Loucy (cell line): ENCODE results near the gene HERC3.

ENCODE experiments used
- CTCF ChIP-seq: fragments of 200-600 bp; sonication (generic); conservative IDR thresholded peaks from 2 replicates; pipeline ENCODE4 v1.5.1; 2014; ENCODE audit warnings: mild to moderate bottlenecking, antibody characterized with exemption, low read length
- EZH2phosphoT487 ChIP-seq: fragments of 200-600 bp; IDR thresholded peaks from 2 replicates; pipeline ENCODE4 v1.6.1; 2018; ENCODE audit warnings: antibody characterized with exemption, mild to moderate bottlenecking, moderate library complexity, borderline replicate concordance

DNA sequence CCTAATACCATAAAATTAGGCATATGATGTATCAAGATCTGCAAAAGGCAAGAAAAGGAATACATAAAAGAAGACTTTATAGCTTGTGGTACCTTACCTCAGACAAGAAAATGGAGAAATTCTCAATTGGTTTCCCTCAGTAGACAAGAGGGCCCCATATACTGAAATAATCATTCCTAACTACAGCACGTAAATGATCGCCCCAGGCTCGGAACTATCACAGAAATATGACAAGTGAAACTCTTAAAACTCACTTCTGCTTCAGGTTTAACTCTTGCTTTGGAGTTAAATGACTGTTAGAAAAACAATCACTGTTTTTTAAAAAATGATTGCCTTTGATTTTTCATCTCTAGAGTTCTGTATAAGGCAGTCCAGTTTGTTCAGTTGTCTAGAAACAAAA is 144.0 kb downstream of the HERC3 start:
- TF ChIP-seq CTCF (no peak), EZH2phosphoT487 (no peak)
